Neural progenitor cell (in vitro differentiated cells): ENCODE data around the gene PCGF3. TPM values are rescaled to one million over a fixed set of nuclear protein-coding genes. Genes with fewer than 3 reads are reported as not detected.

Source experiments
- DNase-seq: peaks from one replicate; pipeline ENCODE4 v3.0.0-alpha.2; 2016; ENCODE audit warnings: low spot score
- H2AFZ ChIP-seq: fragments of 200-600 bp; sonication (generic); replicated peaks from 2 replicates; pipeline ENCODE4 v1.6.1; 2016; ENCODE audit warnings: antibody characterized with exemption
- H3F3A ChIP-seq: fragments of 200-600 bp; sonication (generic); 2 replicates; pipeline ENCODE4 v1.6.1; 2016; ENCODE audit warnings: antibody characterized with exemption, low read depth
- H3K27ac ChIP-seq: fragments of 200-600 bp; sonication (generic); 2 replicates; pipeline ENCODE4 v1.5.1; 2016; ENCODE audit warnings: mild to moderate bottlenecking
- H3K27me3 ChIP-seq: fragments of 200-600 bp; sonication (generic); 2 replicates; pipeline ENCODE4 v1.6.1; 2016; ENCODE audit warnings: mild to moderate bottlenecking, moderate library complexity
- H3K36me3 ChIP-seq: fragments of 200-600 bp; sonication (generic); 2 replicates; pipeline ENCODE4 v1.5.1; 2016
- H3K4me1 ChIP-seq: fragments of 200-600 bp; sonication (generic); 2 replicates; pipeline ENCODE4 v1.6.1; 2016; ENCODE audit warnings: mixed run types
- H3K4me2 ChIP-seq: fragments of 200-600 bp; sonication (generic); 2 replicates; pipeline ENCODE4 v1.6.1; 2016
- H3K4me3 ChIP-seq: fragments of 200-600 bp; sonication (generic); 2 replicates; pipeline ENCODE4 v1.5.1; 2016
- H3K79me2 ChIP-seq: fragments of 200-600 bp; sonication (generic); 2 replicates; pipeline ENCODE4 v1.6.1; 2016; ENCODE audit warnings: low read depth
- H3K9ac ChIP-seq: fragments of 200-600 bp; sonication (generic); 2 replicates; pipeline ENCODE4 v1.6.1; 2016
- H3K9me3 ChIP-seq: fragments of 200-600 bp; sonication (generic); 2 replicates; pipeline ENCODE4 v1.5.1; 2016; ENCODE audit warnings: low read depth
- H4K20me1 ChIP-seq: fragments of 200-600 bp; sonication (generic); 2 replicates; pipeline ENCODE4 v1.6.1; 2016; ENCODE audit warnings: low read depth
- H3K27ac Mint-ChIP-seq: 3 replicates; pipeline ENCODE4 v1.8.0; 2021; ENCODE audit warnings: mixed read lengths
- H3K27me3 Mint-ChIP-seq: 2 replicates; pipeline ENCODE4 v1.8.0; 2022; ENCODE audit warnings: low read depth, mild to moderate bottlenecking, inconsistent platforms, moderate library complexity, mixed read lengths; ENCODE audit not compliant: insufficient read depth
- H3K36me3 Mint-ChIP-seq: 3 replicates; pipeline ENCODE4 v1.8.0; 2021; ENCODE audit warnings: mixed read lengths
- H3K4me1 Mint-ChIP-seq: 3 replicates; pipeline ENCODE4 v1.8.0; 2021; ENCODE audit warnings: mixed read lengths
- H3K4me3 Mint-ChIP-seq: 3 replicates; pipeline ENCODE4 v1.8.0; 2021; ENCODE audit warnings: mild to moderate bottlenecking, moderate library complexity, mixed read lengths
- H3K9me3 Mint-ChIP-seq: 3 replicates; pipeline ENCODE4 v1.8.0; 2020; ENCODE audit warnings: mixed read lengths
- CTCF ChIP-seq: fragments of 200-600 bp; sonication (generic); IDR thresholded peaks from 2 replicates; pipeline ENCODE4 v1.5.1; 2017; ENCODE audit warnings: antibody characterized with exemption, mild to moderate bottlenecking
- EZH2 ChIP-seq: fragments of 200-600 bp; sonication (generic); IDR thresholded peaks from 2 replicates; pipeline ENCODE4 v1.6.1; 2017; ENCODE audit warnings: antibody characterized with exemption, mild to moderate bottlenecking, moderate library complexity
- EZH2phosphoT487 ChIP-seq: fragments of 200-600 bp; sonication (generic); IDR thresholded peaks from 2 replicates; pipeline ENCODE4 v1.6.1; 2017; ENCODE audit warnings: antibody characterized with exemption
- total RNA-seq: library from RNA; depleted of rRNA; stranded (reverse); fragments of >200 nt; gene quantifications from 2 replicates; pipeline ENCODE4 v1.2.3, GENCODE V29; 2015; ENCODE audit warnings: low replicate concordance

The PCGF3 gene
- total RNA-seq, 1 donor from 2014 or later = 44.7 TPM

GRCh38 chr4:657834-658667 lies 47.6 kb upstream of the PCGF3 start:
- no peaks in the 10 kb centered on the region for H3K9me3 Mint-ChIP-seq
- no peak for DNase-seq
- no peak overlapping the region for H3K27ac Mint-ChIP-seq
- no peak overlapping the region for H3K9ac ChIP-seq
- no peaks in the 10 kb centered on the region for H3K36me3 Mint-ChIP-seq
- no peak overlapping the region for H3K27ac ChIP-seq
- no peak for TF ChIP-seq EZH2
- no peak for TF ChIP-seq EZH2phosphoT487
- no peak for TF ChIP-seq CTCF
- no peak overlapping the region for H2AFZ ChIP-seq
- H3K27me3 Mint-ChIP-seq = peaks cover 14% of the 10 kb centered on the region
- H3F3A ChIP-seq = peaks cover 5% of the 10 kb centered on the region
- H3K4me3 ChIP-seq = no peak overlapping the region
- H3K4me2 ChIP-seq = no peak overlapping the region
- H3K4me1 Mint-ChIP-seq = peaks cover 7% of the 10 kb centered on the region
- no peaks in the 10 kb centered on the region for H4K20me1 ChIP-seq
- H3K27me3 ChIP-seq = no peaks in the 10 kb centered on the region
- H3K4me1 ChIP-seq = no peaks in the 10 kb centered on the region
- H3K9me3 ChIP-seq = no peaks in the 10 kb centered on the region
- no peaks in the 10 kb centered on the region for H3K79me2 ChIP-seq
- no peaks in the 10 kb centered on the region for H3K36me3 ChIP-seq
- H3K4me3 Mint-ChIP-seq = no peak overlapping the region

- H3K9ac ChIP-seq = no peak overlapping the region
- no peak overlapping the region for H3K4me3 ChIP-seq
- Mint-ChIP-seq H3K27me3 (peaks cover 14% of the 10 kb centered on the region), H3K36me3 (no peaks in the 10 kb centered on the region), H3K4me1 (peaks cover 7% of the 10 kb centered on the region), H3K27ac (no peak overlapping the region), H3K4me3 (no peak overlapping the region), H3K9me3 (no peaks in the 10 kb centered on the region)
- H4K20me1 ChIP-seq = no peaks in the 10 kb centered on the region
- H2AFZ ChIP-seq = no peak overlapping the region
- no peaks in the 10 kb centered on the region for H3K4me1 ChIP-seq
- H3F3A ChIP-seq = peaks cover 5% of the 10 kb centered on the region
- H3K4me2 ChIP-seq = no peak overlapping the region
- TF ChIP-seq EZH2 (no peak), CTCF (no peak), EZH2phosphoT487 (no peak)
- H3K27ac ChIP-seq = no peak overlapping the region
- no peak for DNase-seq
- no peaks in the 10 kb centered on the region for H3K79me2 ChIP-seq
- H3K36me3 ChIP-seq = no peaks in the 10 kb centered on the region
- no peaks in the 10 kb centered on the region for H3K27me3 ChIP-seq
- no peaks in the 10 kb centered on the region for H3K9me3 ChIP-seq
Observed at GRCh38 chr4:658681-659667, 46.7 kb upstream of the PCGF3 start.

- H4K20me1 ChIP-seq = no peaks in the 10 kb centered on the region
- peak overlapping the region; percentile 30 for H3K4me3 Mint-ChIP-seq
- H3K27ac ChIP-seq = no peak overlapping the region
- H3K9me3 ChIP-seq = no peaks in the 10 kb centered on the region
- no peaks in the 10 kb centered on the region for H3K36me3 ChIP-seq
- H3K9ac ChIP-seq = no peak overlapping the region
- peaks cover 5% of the 10 kb centered on the region for H3F3A ChIP-seq
- no peak for DNase-seq
- no peaks in the 10 kb centered on the region for H3K36me3 Mint-ChIP-seq
- H3K4me1 ChIP-seq = peaks cover 5% of the 10 kb centered on the region
- peaks cover 7% of the 10 kb centered on the region for H3K4me1 Mint-ChIP-seq
- H3K4me3 ChIP-seq = no peak overlapping the region
- no peaks in the 10 kb centered on the region for H3K79me2 ChIP-seq
- peaks cover 18% of the 10 kb centered on the region for H3K27me3 Mint-ChIP-seq
- H3K4me2 ChIP-seq = no peak overlapping the region
- no peaks in the 10 kb centered on the region for H3K9me3 Mint-ChIP-seq
- H3K27me3 ChIP-seq = no peaks in the 10 kb centered on the region
- TF ChIP-seq CTCF (no peak), EZH2phosphoT487 (no peak), EZH2 (no peak)
- H3K27ac Mint-ChIP-seq = no peak overlapping the region
- no peak overlapping the region for H2AFZ ChIP-seq
Observed at GRCh38 chr4:659851-660250, 45.8 kb upstream of the PCGF3 start.
